Measurements from ENCODE around the gene ZNF614. TPM values are rescaled to one million over a fixed set of nuclear protein-coding genes. Genes with fewer than 3 reads are reported as not detected.
A peak's percentile ranks its signal among the peaks of the same experiment; 100 is the strongest.
"Not testable (repeated sequence)": the region's sequence is repeated elsewhere in the genome, so short reads cannot be mapped to it uniquely, and the experiment has no call there.

The ZNF614 gene
- total and polyA plus RNA-seq, 9 of the 15 experiments (the other 6 are each of a cell fraction or from before 2014, with no cell fraction given), result 4.9 to 16.3 (median 11.4) TPM

DNA sequence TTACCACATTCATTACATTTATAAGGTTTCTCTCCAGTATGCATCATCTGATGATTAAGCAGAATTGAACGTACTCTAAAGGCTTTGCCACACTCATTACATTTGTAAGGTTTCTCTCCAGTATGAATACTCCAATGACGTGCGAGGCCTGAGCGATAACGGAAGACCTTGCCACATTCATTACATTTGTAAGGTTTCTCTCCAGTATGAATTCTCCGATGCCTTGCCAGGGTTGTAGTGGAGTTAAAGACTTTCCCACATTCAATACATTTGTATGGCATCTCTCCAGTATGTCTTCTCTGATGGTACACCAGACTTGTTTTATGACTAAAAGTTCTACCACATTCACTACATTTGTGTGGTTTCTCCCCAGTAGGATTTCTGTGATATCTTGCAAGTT is 37.2 kb upstream of the ZNF614 start:
- H3K9me3 ChIP-seq (replicated peaks; ENCODE audit: control insufficient read depth, insufficient read depth, low read depth, low read length), result peaks cover 52% of the 10 kb centered on the region
- no TSS peak for BruUV-seq (replicated peaks)
- no peak for TF ChIP-seq SMARCE1 (IDR thresholded peaks at IDR 0.05)
- TF ChIP-seq ZNF75A (CRISPR knock-in tag; IDR thresholded peaks at IDR 0.05), result peak; percentile 89
- TF ChIP-seq SOX6 (IDR thresholded peaks at IDR 0.05), result peak; percentile 52; the same call in 1 of the 2 replicates
- H3K79me2 ChIP-seq (ENCODE audit: control insufficient read depth, insufficient read depth, low read length), result no peaks in the 10 kb centered on the region
- POLR2A ChIA-PET, result no interaction called here
- H3K27ac ChIP-seq (ENCODE audit: extremely low read depth, low read depth, low read length), result no peak overlapping the region
- no peak overlapping the region for H3K4me3 ChIP-seq
- no peak for ATAC-seq
- no peak for FAIRE-seq
- in situ Hi-C loops (cut with MboI) (no loop called here), intact Hi-C loops (cut with micrococcal nuclease) (no loop called here)
- H3K4me2 ChIP-seq (ENCODE audit: insufficient read depth, low read length), result no peak overlapping the region
- DNase-seq (ENCODE audit: extremely low read depth in 1 of 4, low spot score in 3 of 4), result no peak
- H2AFZ ChIP-seq (ENCODE audit: low read depth, low read length), result no peak overlapping the region
- H3K9ac ChIP-seq (ENCODE audit: insufficient read depth in 1 of 2, low read depth in 2 of 2, low read length in 2 of 2), result no peak overlapping the region
- peaks cover 37% of the 10 kb centered on the region for H3K36me3 ChIP-seq (ENCODE audit: control insufficient read depth, insufficient read depth, low read length)
- H3K9me1 ChIP-seq (ENCODE audit: control insufficient read depth, insufficient read depth, low read length), result no peaks in the 10 kb centered on the region
- 100% methylated on average over 6 of the region's 6 CpGs for WGBS (ENCODE audit: insufficient coverage, low coverage, missing lambda C conversion rate)
- no peaks in the 10 kb centered on the region for H3K27me3 ChIP-seq (ENCODE audit: control insufficient read depth in 2 of 2, insufficient read depth in 2 of 2, low read length in 2 of 2)
- no peaks in the 10 kb centered on the region for H3K4me1 ChIP-seq (replicated peaks in 1 of 2; ENCODE audit: control insufficient read depth in 2 of 2, insufficient read depth in 2 of 2, low read length in 2 of 2)
- no peaks in the 10 kb centered on the region for H4K20me1 ChIP-seq (replicated peaks; ENCODE audit: control insufficient read depth, insufficient read depth, low read length)
- CTCF ChIA-PET (ENCODE audit: low intra/inter-chr PET ratio), result no interaction called here

DNA sequence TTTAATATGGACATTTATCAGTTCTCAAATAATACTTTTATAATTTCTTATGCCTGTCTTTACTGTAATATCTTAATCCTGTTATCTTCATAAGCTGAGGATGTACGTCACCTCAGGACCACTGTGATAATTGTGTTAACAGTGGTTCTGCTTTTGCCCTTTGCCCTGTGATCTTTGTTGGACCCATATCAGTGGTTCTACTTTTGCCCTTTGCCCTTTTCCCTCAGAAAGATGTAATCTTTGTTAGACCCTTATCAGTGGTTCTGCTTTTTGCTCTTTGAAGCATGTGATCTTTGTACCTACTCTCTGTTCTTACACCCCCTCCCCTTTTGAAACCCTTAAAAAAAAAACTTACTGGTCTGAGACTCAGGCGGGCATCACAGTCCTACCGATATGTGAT is 28.3 kb upstream of the ZNF614 start:
- FAIRE-seq; H3K4me1 ChIP-seq (replicated peaks in 1 of 2; ENCODE audit: control insufficient read depth in 2 of 2, insufficient read depth in 2 of 2, low read length in 2 of 2); H3K9me1 ChIP-seq (ENCODE audit: control insufficient read depth, insufficient read depth, low read length); CTCF ChIA-PET (ENCODE audit: low intra/inter-chr PET ratio); H3K4me2 ChIP-seq (ENCODE audit: insufficient read depth, low read length); intact Hi-C loops (cut with micrococcal nuclease); POLR2A ChIA-PET; H2AFZ ChIP-seq (ENCODE audit: low read depth, low read length); H3K27ac ChIP-seq (ENCODE audit: extremely low read depth, low read depth, low read length); BruUV-seq (replicated peaks); H3K9me3 ChIP-seq (replicated peaks; ENCODE audit: control insufficient read depth, insufficient read depth, low read depth, low read length); H3K9ac ChIP-seq (ENCODE audit: insufficient read depth in 1 of 2, low read depth in 2 of 2, low read length in 2 of 2); in situ Hi-C loops (cut with MboI); H3K27me3 ChIP-seq (ENCODE audit: control insufficient read depth in 2 of 2, insufficient read depth in 2 of 2, low read length in 2 of 2); DNase-seq (ENCODE audit: extremely low read depth in 1 of 4, low spot score in 3 of 4); H4K20me1 ChIP-seq (replicated peaks; ENCODE audit: control insufficient read depth, insufficient read depth, low read length); H3K36me3 ChIP-seq (ENCODE audit: control insufficient read depth, insufficient read depth, low read length); ATAC-seq; H3K4me3 ChIP-seq; H3K79me2 ChIP-seq (ENCODE audit: control insufficient read depth, insufficient read depth, low read length); TF ChIP-seq NR2C1 (IDR thresholded peaks at IDR 0.05): not testable (repeated sequence)
- 71% methylated on average over 2 of the region's 3 CpGs for WGBS (ENCODE audit: insufficient coverage, low coverage, missing lambda C conversion rate)
- TF ChIP-seq NR2C1 (tag; IDR thresholded peaks at IDR 0.05), result peak; percentile 57; the same call in 1 of the 2 replicates

DNA sequence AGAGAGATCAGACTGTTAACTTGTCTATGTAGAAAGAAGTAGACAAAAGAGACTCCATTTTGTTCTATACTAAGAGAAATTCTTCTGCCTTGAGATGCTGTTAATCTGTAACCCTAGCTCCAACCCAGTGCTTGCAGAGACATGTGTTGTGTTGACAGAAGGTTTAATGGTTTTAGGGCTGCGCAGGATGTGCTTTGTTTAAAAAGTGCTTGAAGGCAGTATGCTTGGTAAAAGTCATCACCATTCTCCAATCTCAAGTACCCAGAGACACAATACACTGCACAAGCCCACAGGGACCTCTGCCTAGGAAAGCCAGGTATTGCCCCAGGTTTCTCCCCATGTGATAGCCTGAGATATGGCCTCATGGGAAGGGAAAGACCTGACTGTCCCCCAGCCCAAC is 23.6 kb upstream of the ZNF614 start:
- DNase-seq (ENCODE audit: extremely low read depth in 1 of 4, low spot score in 3 of 4); in situ Hi-C loops (cut with MboI); H3K9me3 ChIP-seq (replicated peaks; ENCODE audit: control insufficient read depth, insufficient read depth, low read depth, low read length); H4K20me1 ChIP-seq (replicated peaks; ENCODE audit: control insufficient read depth, insufficient read depth, low read length); FAIRE-seq; H3K9ac ChIP-seq (ENCODE audit: insufficient read depth in 1 of 2, low read depth in 2 of 2, low read length in 2 of 2); H3K36me3 ChIP-seq (ENCODE audit: control insufficient read depth, insufficient read depth, low read length); ATAC-seq; H3K4me2 ChIP-seq (ENCODE audit: insufficient read depth, low read length); H3K27ac ChIP-seq (ENCODE audit: extremely low read depth, low read depth, low read length); H3K79me2 ChIP-seq (ENCODE audit: control insufficient read depth, insufficient read depth, low read length); H3K4me3 ChIP-seq; H3K27me3 ChIP-seq (ENCODE audit: control insufficient read depth in 2 of 2, insufficient read depth in 2 of 2, low read length in 2 of 2); H2AFZ ChIP-seq (ENCODE audit: low read depth, low read length); H3K9me1 ChIP-seq (ENCODE audit: control insufficient read depth, insufficient read depth, low read length); intact Hi-C loops (cut with micrococcal nuclease); BruUV-seq (replicated peaks); POLR2A ChIA-PET; H3K4me1 ChIP-seq (replicated peaks in 1 of 2; ENCODE audit: control insufficient read depth in 2 of 2, insufficient read depth in 2 of 2, low read length in 2 of 2): not testable (repeated sequence)
- 86% methylated on average over 1 of the region's 1 CpG for WGBS (ENCODE audit: insufficient coverage, low coverage, missing lambda C conversion rate)
- CTCF ChIA-PET (ENCODE audit: low intra/inter-chr PET ratio), result interaction anchor here (0.7 kb wide), 1 partner anchor 56 kb away, joined by 3 read pairs; no protein-coding TSS in a partner anchor

All from K562 (cell line).